NCI-H526 (cell line): ENCODE results near the gene ALKBH4.
"Not testable (repeated sequence)": the region's sequence is repeated elsewhere in the genome, so short reads cannot be mapped to it uniquely, and the experiment has no call there.

Source experiments
- DNase-seq, 2 experiments: peaks; one replicate each; lab custom pipeline; 2025; lab: John Stamatoyannopoulos, UW

ALKBH4 gene

GRCh38 chr7:102478314-102479208 is 13.9 kb upstream of the ALKBH4 start, which contains the start of gene POLR2J:
Gene POLR2J, minus strand, starts transcription at chr7:102478922. Its CDS starts 62 bp downstream, at chr7:102478860.
- DNase-seq = not testable (repeated sequence)

GRCh38 chr7:102474736-102475435 is 10.2 kb upstream of the ALKBH4 start:
- not testable (repeated sequence) for DNase-seq

GRCh38 chr7:102474116-102474515 is 9.5 kb upstream of the ALKBH4 start:
- DNase-seq = not testable (repeated sequence)

GRCh38 chr7:102473271-102473991 is 8.8 kb upstream of the ALKBH4 start:
- no peak for DNase-seq

GRCh38 chr7:102472126-102473041 is 7.7 kb upstream of the ALKBH4 start:
- DNase-seq = no peak

GRCh38 chr7:102471791-102472125 is 7.1 kb upstream of the ALKBH4 start:
- DNase-seq = no peak

- no peak for DNase-seq
These were observed 5.5 kb upstream of the ALKBH4 start for GRCh38 chr7:102469972-102470825.

GRCh38 chr7:102469351-102469971 is 4.8 kb upstream of the ALKBH4 start:
- no peak for DNase-seq

GRCh38 chr7:102468478-102469350 is 4.1 kb upstream of the ALKBH4 start:
- no peak for DNase-seq

- no peak for DNase-seq
These were observed 3.2 kb upstream of the ALKBH4 start for GRCh38 chr7:102467581-102468477.

GRCh38 chr7:102466097-102466496 is 1.4 kb upstream of the ALKBH4 start:
- DNase-seq = no peak

- DNase-seq = peak in 1 of 2 experiments; percentile 43
These were observed 654 bp downstream of the ALKBH4 start for GRCh38 chr7:102463841-102464576.

- DNase-seq = no peak
These were observed 4.2 kb downstream of the ALKBH4 start for GRCh38 chr7:102460467-102460866.

GRCh38 chr7:102459221-102459844 is 5.3 kb downstream of the ALKBH4 start:
- no peak for DNase-seq

- DNase-seq = no peak
These were observed 7.2 kb downstream of the ALKBH4 start for GRCh38 chr7:102457352-102457924.

- no peak for DNase-seq
These were observed 8.3 kb downstream of the ALKBH4 start for GRCh38 chr7:102456327-102456726.
